OCI-LY7 (cell line): ENCODE data around the gene SERPINA12. TPM values are rescaled to one million over a fixed set of nuclear protein-coding genes. Genes with fewer than 3 reads are reported as not detected.

Source experiments
- Bru-seq: library from RNA; stranded (reverse); fragments of 400-500 nt; gene quantifications from one replicate; lab custom pipeline; 2021; lab: Mats Ljungman, UMichigan
- BruChase-seq, 2 experiments: library from RNA; stranded (reverse); fragments of 400-500 nt; gene quantifications; one replicate each; lab custom pipeline; 2021; lab: Mats Ljungman, UMichigan
- BruUV-seq: library from RNA; stranded (reverse); fragments of 400-500 nt; replicated peaks from 2 replicates; lab custom pipeline; 2021; lab: Mats Ljungman, UMichigan
- CTCF ChIA-PET: fragments of 300-600 bp; sonication (Branson Sonifier 250); formaldehyde crosslinking; loops from one replicate; lab custom pipeline; 2022; ENCODE audit warnings: antibody characterized with exemption; ENCODE audit not compliant: unreplicated experiment; lab: Charles Lee
- POLR2A ChIA-PET: fragments of 300-600 bp; sonication (Branson Sonifier 250); formaldehyde crosslinking; loops from one replicate; lab custom pipeline; 2022; ENCODE audit warnings: antibody characterized with exemption; lab: Charles Lee
- DNase-seq: peaks from one replicate; pipeline ENCODE4 v3.0.0-alpha.2; 2015; ENCODE audit warnings: low spot score
- H2AFZ ChIP-seq: fragments of 200-600 bp; sonication (generic), shearing (Covaris generic); 2 replicates; pipeline ENCODE4 v1.6.1; 2014; ENCODE audit warnings: mild to moderate bottlenecking, antibody characterized with exemption, low read length, moderate library complexity
- H3K27ac ChIP-seq: fragments of 200-600 bp; sonication (generic); 2 replicates; pipeline ENCODE4 v1.5.1; 2014; ENCODE audit warnings: mixed run types, low read depth, mild to moderate bottlenecking, moderate library complexity, low read length, inconsistent platforms; ENCODE audit not compliant: poor library complexity, severe bottlenecking
- H3K36me3 ChIP-seq: fragments of 200-600 bp; sonication (generic); 2 replicates; pipeline ENCODE4 v1.6.1; 2014; ENCODE audit warnings: mild to moderate bottlenecking, antibody characterized with exemption, low read length, moderate library complexity, mixed read lengths; ENCODE audit not compliant: insufficient read depth
- H3K4me1 ChIP-seq: fragments of 200-600 bp; sonication (generic); 2 replicates; pipeline ENCODE4 v1.5.1; 2014; ENCODE audit warnings: mild to moderate bottlenecking, low read length; ENCODE audit not compliant: insufficient read depth, poor library complexity, severe bottlenecking
- H3K4me2 ChIP-seq: fragments of 200-600 bp; sonication (generic); 2 replicates; pipeline ENCODE4 v1.6.1; 2014; ENCODE audit warnings: mild to moderate bottlenecking, low read length
- H3K4me3 ChIP-seq: fragments of 200-600 bp; sonication (generic); 2 replicates; pipeline ENCODE4 v1.5.1; 2014; ENCODE audit warnings: mild to moderate bottlenecking, low read depth, low read length; ENCODE audit not compliant: poor library complexity, severe bottlenecking
- H3K79me2 ChIP-seq: fragments of 200-600 bp; sonication (generic); 2 replicates; pipeline ENCODE4 v1.6.1; 2016; ENCODE audit warnings: low read depth, mild to moderate bottlenecking, low read length, moderate library complexity, mixed read lengths; ENCODE audit not compliant: insufficient read depth
- H3K9me2 ChIP-seq: fragments of 200-600 bp; sonication (generic); 2 replicates; pipeline ENCODE4 v1.6.1; 2016; ENCODE audit warnings: mild to moderate bottlenecking, low read length, mixed read lengths; ENCODE audit not compliant: insufficient read depth
- H3K9me3 ChIP-seq: fragments of 200-600 bp; sonication (generic); 2 replicates; pipeline ENCODE4 v1.6.1; 2014; ENCODE audit warnings: mild to moderate bottlenecking, mixed run types, low read length, mixed read lengths
- H4K20me1 ChIP-seq: fragments of 200-600 bp; sonication (generic); 2 replicates; pipeline ENCODE4 v1.6.1; 2014; ENCODE audit warnings: mild to moderate bottlenecking, antibody characterized with exemption, low read length, moderate library complexity, mixed read lengths; ENCODE audit not compliant: insufficient read depth
- CTCF ChIP-seq: fragments of 200-600 bp; sonication (generic); conservative IDR thresholded peaks from 2 replicates; pipeline ENCODE4 v1.5.1; 2014; ENCODE audit warnings: mild to moderate bottlenecking, antibody characterized with exemption, low read length, moderate library complexity, mixed read lengths
- EZH2phosphoT487 ChIP-seq: fragments of 200-600 bp; sonication (generic); IDR thresholded peaks from 2 replicates; pipeline ENCODE4 v1.6.1; 2018; ENCODE audit warnings: low read depth, borderline replicate concordance, mild to moderate bottlenecking, mixed run types, antibody characterized with exemption, low read length, moderate library complexity, mixed read lengths
- intact Hi-C: fragments of 100-400 bp; cut with micrococcal nuclease; formaldehyde crosslinking; loops from one replicate; pipeline ENCODE4 v1.10.0; 2022; ENCODE audit not compliant: unreplicated experiment
- long read RNA-seq: library from polyadenylated mRNA; stranded (forward); transcript quantifications from one replicate; pipeline ENCODE4 v2.0.0, GENCODE V29; 2022
- total RNA-seq, 2 experiments: library from RNA; depleted of rRNA in 1 of 2; stranded (reverse); fragments of >200 nt in 1 of 2; shearing (Covaris generic) in 1 of 2; gene quantifications; 2 replicates each; pipeline ENCODE4 v1.2.3, GENCODE V29; 2014 to 2022

The SERPINA12 gene
- total RNA-seq (2014; rRNA removed; shearing (Covaris generic)): not detected in 2 replicates
- total RNA-seq (2022): not detected in 2 replicates
- Bru-seq, nascent RNA: not detected
- BruChase-seq, experiment 1, labeled RNA remaining after a 6-hour chase: not detected
- not detected for BruChase-seq, experiment 2, labeled RNA remaining after a 2-hour chase
- long read RNA-seq: 0 reads

GRCh38 chr14:94509356-94509755, at the start of gene SERPINA12:
TSS of gene SERPINA12 (minus strand) at chr14:94509469. CDS start at chr14:94498397, 11,072 bp downstream.
- POLR2A ChIA-PET: no interaction called here
- Histone ChIP-seq H2AFZ (no peak within 1 kb of the TSS), H3K4me1 (no peaks in the 10 kb centered on the region), H3K9me3 (no peaks in the 10 kb centered on the region), H3K27ac (no peak within 1 kb of the TSS), H3K9me2 (no peaks in the 10 kb centered on the region), H4K20me1 (no peaks in the 10 kb centered on the region), H3K36me3 (no peaks in the 10 kb centered on the region), H3K4me2 (no peak within 1 kb of the TSS), H3K4me3 (no peak within 1 kb of the TSS), H3K79me2 (no peaks in the 10 kb centered on the region)
- no peak for DNase-seq
- BruUV-seq: no TSS peak
- TF ChIP-seq CTCF (no peak), EZH2phosphoT487 (no peak)
- CTCF ChIA-PET: no interaction called here
- intact Hi-C loops: no loop called here

GRCh38 chr14:94558842-94559241, 49.6 kb upstream of the SERPINA12 start:
- Histone ChIP-seq H3K4me3 (no peak overlapping the region), H3K9me3 (no peaks in the 10 kb centered on the region), H3K9me2 (no peaks in the 10 kb centered on the region), H2AFZ (no peak overlapping the region), H3K4me2 (no peak overlapping the region), H4K20me1 (no peaks in the 10 kb centered on the region), H3K36me3 (no peaks in the 10 kb centered on the region), H3K27ac (no peak overlapping the region), H3K4me1 (no peaks in the 10 kb centered on the region), H3K79me2 (no peaks in the 10 kb centered on the region)
- intact Hi-C loops: no loop called here
- no TSS peak for BruUV-seq
- DNase-seq: no peak
- ChIA-PET CTCF (no interaction called here), POLR2A (no interaction called here)
- TF ChIP-seq EZH2phosphoT487 (no peak), CTCF (no peak)

- no peak overlapping the region for H3K4me2 ChIP-seq
- H3K9me3 ChIP-seq: no peaks in the 10 kb centered on the region
- intact Hi-C loops: no loop called here
- no peaks in the 10 kb centered on the region for H3K36me3 ChIP-seq
- BruUV-seq: no TSS peak
- no peak overlapping the region for H3K4me3 ChIP-seq
- CTCF ChIA-PET: no interaction called here
- POLR2A ChIA-PET: no interaction called here
- no peaks in the 10 kb centered on the region for H3K4me1 ChIP-seq
- H3K27ac ChIP-seq: no peak overlapping the region
- H4K20me1 ChIP-seq: no peaks in the 10 kb centered on the region
- TF ChIP-seq EZH2phosphoT487: no peak
- TF ChIP-seq CTCF: no peak
- DNase-seq: no peak
- no peak overlapping the region for H2AFZ ChIP-seq
- no peaks in the 10 kb centered on the region for H3K79me2 ChIP-seq
- no peaks in the 10 kb centered on the region for H3K9me2 ChIP-seq
These were observed 48.1 kb upstream of the SERPINA12 start for GRCh38 chr14:94557327-94557726.
